Right lobe of liver (tissue), 4 donors: Measurements from ENCODE around the gene SMPD3.

Experiments used
- CTCF ChIP-seq, 4 donors: fragments of 200-600 bp in 3 of 4; fragments of 450-650 bp in 1 of 4; IDR thresholded peaks; one replicate each; pipeline versions ENCODE4 v1.5.1 to v1.8.0; 2016 to 2022; ENCODE audit warnings: antibody characterized with exemption in 4 of 4, mild to moderate bottlenecking in 2 of 4
- POLR2A ChIP-seq: fragments of 450-650 bp; IDR thresholded peaks from one replicate; pipeline ENCODE4 v1.6.1; 2017; ENCODE audit warnings: antibody characterized with exemption, mild to moderate bottlenecking
- donor health status: DM: no; HTN: no; CAD: no.
- donor health status: DM: no; HTN: no; CAD: no.
- donor health status: DM: no; HTN: yes; CAD: no.

DNA sequence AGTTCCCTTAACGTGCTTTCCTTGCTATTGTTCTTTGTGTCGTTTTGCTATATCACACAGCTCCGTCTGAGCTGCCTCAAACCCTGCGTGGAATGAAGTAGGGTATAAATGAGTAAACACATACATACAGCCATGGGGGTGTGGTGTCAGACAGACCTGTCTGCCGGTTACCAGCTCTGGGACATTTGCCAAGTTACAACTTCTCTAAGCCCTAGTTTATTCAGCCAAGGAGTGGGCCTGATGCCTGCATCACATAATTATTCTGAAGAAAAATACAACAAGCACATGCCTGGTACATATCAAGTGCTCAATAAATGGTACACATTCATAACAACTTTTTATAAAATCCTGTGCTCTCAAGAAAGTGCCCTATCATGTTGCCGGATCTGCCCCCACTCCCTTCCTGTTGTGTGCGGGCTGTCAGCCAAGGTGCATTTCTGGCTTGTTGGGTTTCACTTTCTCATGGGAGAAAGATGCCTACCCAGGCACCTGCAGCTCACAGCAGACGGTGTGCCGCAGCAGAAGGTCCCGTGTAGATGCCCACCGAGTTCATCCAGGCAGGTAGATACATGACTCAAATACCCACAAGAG lies 30.5 kb downstream of the SMPD3 start:
- TF ChIP-seq CTCF (IDR thresholded peaks at IDR 0.05) (no peak), POLR2A (no peak)
